OCI-LY3 (cell line): Measurements from ENCODE around the gene PDGFC.

Source experiments
- EZH2phosphoT487 ChIP-seq: fragments of 200-600 bp; shearing (Covaris generic); IDR thresholded peaks from 2 replicates; pipeline ENCODE4 v1.6.1; 2018; ENCODE audit warnings: antibody characterized with exemption, mixed run types, low read depth
- TF ChIP-seq, protein P1 (sequence below): fragments of 200-600, 300-600 bp; sonication (generic); IDR thresholded peaks from 2 replicates; pipeline ENCODE4 v1.5.1; 2014; ENCODE audit warnings: antibody characterized with exemption, low read length, low read depth

DNA sequence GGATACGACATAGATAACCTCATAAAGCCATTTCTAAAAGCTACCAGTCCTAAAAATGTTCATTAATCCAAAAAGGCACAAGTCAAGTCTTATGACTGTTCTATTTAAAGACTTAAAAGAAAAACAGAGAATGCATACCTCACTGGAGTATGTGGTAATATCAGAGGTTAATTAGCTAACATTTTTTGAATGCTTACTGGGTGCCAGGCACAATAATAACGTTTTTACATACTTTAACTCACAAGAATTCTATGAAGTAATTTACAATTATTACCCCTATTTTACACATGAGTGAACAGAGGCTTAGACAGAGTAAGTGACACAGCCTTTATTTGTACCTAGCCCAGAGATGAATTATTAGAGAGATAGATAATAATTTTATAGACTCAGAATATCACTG is 207.5 kb downstream of the PDGFC start:
- TF ChIP-seq, protein P1, sequence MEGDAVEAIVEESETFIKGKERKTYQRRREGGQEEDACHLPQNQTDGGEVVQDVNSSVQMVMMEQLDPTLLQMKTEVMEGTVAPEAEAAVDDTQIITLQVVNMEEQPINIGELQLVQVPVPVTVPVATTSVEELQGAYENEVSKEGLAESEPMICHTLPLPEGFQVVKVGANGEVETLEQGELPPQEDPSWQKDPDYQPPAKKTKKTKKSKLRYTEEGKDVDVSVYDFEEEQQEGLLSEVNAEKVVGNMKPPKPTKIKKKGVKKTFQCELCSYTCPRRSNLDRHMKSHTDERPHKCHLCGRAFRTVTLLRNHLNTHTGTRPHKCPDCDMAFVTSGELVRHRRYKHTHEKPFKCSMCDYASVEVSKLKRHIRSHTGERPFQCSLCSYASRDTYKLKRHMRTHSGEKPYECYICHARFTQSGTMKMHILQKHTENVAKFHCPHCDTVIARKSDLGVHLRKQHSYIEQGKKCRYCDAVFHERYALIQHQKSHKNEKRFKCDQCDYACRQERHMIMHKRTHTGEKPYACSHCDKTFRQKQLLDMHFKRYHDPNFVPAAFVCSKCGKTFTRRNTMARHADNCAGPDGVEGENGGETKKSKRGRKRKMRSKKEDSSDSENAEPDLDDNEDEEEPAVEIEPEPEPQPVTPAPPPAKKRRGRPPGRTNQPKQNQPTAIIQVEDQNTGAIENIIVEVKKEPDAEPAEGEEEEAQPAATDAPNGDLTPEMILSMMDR, result no peak
- no peak for TF ChIP-seq EZH2phosphoT487
